NK-92 (cell line): ENCODE measurements around the gene SUZ12.
"Not testable (repeated sequence)": the region's sequence is repeated elsewhere in the genome, so short reads cannot be mapped to it uniquely, and the experiment has no call there.

Experiments used
- DNase-seq: peaks from one replicate; lab custom pipeline; 2025; ENCODE audit not compliant: unreplicated experiment; lab: John Stamatoyannopoulos, UW

Gene SUZ12

DNA sequence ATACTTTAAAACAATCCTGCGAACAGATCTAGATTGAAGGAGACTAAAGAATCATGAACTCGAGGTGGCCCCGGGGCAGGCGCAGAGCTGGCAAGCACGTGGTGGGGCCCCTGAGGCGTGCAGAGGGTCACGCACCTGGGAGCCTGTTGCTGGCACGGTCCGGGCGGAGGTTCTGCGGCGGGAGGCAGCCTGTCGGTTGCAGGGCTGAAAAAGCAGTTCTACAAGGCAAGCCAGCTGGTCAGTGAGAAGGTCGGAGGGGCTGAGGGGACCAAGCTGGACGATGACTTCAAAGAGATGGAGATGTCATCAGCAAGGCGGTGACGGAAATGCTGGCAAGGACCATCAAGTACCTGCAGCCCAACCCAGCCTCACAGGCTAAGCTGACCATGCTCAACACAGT lies 103.4 kb downstream of the SUZ12 start:
- not testable (repeated sequence) for DNase-seq

DNA sequence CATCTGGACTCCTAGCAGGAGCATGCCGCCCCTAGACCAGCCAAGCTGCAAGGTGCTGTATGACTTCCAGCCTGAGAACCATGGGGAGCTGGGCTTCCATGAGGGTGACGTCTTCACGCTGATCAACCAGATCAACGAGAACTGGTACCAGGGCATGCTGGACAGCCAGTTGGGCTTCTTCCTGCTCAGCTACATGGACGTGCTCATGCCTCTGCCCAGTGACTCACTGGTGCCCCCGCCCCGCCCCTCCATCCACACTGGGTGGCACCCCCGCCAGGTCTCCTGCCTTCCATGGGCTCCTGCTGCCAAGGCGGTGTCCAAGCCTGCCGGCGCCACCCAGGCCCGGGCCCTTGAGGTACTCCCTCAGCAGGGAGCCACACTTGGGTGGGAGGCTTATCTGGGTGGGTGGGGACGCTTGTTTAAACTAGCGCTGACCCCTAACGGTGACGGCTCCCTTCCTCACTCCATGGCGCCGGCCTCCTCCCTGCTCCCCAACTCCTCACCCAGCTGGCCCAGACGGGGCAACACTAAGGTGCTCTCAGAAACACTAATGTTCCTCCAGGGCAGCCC lies 104.6 kb downstream of the SUZ12 start:
- DNase-seq = not testable (repeated sequence)

GRCh38 chr17:32042266-32042665 lies 105.5 kb downstream of the SUZ12 start:
- not testable (repeated sequence) for DNase-seq

DNA sequence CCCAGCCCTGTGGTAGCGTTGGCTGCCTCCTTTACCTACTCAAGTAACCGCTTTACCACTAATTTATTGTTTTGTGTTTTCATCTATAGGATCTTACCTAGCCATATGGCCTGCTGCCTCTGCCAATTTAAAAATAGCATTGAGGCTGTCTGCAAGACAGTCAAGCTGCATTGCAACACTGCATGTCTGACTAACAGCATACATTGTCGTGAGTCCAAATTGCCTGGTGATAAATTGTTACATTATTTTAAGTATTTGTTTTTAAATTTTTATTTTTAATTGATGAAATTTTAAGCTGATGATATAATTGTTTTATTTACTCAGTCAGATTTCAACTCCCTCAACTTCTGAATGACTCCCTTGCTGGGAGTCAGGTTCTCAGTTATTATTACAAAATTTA lies 108.8 kb downstream of the SUZ12 start:
- not testable (repeated sequence) for DNase-seq

DNA sequence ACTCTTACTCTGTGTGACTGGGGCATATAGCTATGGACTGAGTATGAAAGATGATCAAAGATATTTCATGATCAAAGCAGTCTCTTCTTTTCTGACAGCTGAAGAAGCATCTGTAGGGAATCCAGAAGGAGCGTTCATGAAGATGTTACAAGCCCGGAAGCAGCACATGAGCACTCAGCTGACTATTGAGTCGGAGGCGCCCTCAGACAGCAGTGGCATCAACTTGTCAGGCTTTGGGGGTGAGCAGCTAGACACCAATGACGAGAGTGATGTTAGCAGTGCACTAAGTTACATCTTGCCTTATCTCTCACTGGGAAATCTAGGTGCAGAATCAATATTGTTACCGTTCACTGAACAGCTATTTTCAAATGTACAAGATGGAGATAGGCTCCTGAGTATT lies 110.9 kb downstream of the SUZ12 start:
- not testable (repeated sequence) for DNase-seq
